WTC11 (cell line): ENCODE data around the gene CACNG7. TPM values are rescaled to one million over a fixed set of nuclear protein-coding genes. Genes with fewer than 3 reads are reported as not detected.

Experiments
- ATAC-seq: fragments of 200-7000 bp; cut with Tn5 transposase; 2 replicates; pipeline ENCODE4 v1.10.0; 2021; ENCODE audit warnings: mild to moderate bottlenecking, moderate library complexity
- CTCF ChIA-PET: fragments of 300-600 bp; sonication (Branson Sonifier 250); formaldehyde crosslinking; loops from one replicate; lab custom pipeline; 2021; ENCODE audit warnings: antibody characterized with exemption; lab: Charles Lee
- POLR2A ChIA-PET: fragments of 350-600 bp; sonication (Branson Sonifier 250); formaldehyde crosslinking; loops from one replicate; lab custom pipeline; 2021; ENCODE audit warnings: antibody characterized with exemption; lab: Charles Lee
- DNase-seq: peaks from one replicate; pipeline ENCODE4 v3.0.0; 2021; ENCODE audit warnings: low spot score
- H3K27ac Mint-ChIP-seq: 2 replicates; pipeline ENCODE4 v1.8.0; 2021; ENCODE audit warnings: mixed read lengths
- H3K27me3 Mint-ChIP-seq: 2 replicates; pipeline ENCODE4 v1.8.0; 2021; ENCODE audit warnings: low read depth, mild to moderate bottlenecking, moderate library complexity, mixed read lengths
- H3K36me3 Mint-ChIP-seq: 2 replicates; pipeline ENCODE4 v1.8.0; 2021; ENCODE audit warnings: mixed read lengths
- H3K4me1 Mint-ChIP-seq: 2 replicates; pipeline ENCODE4 v1.8.0; 2022; ENCODE audit warnings: mixed read lengths
- H3K4me3 Mint-ChIP-seq: 2 replicates; pipeline ENCODE4 v1.8.0; 2021; ENCODE audit warnings: mild to moderate bottlenecking, moderate library complexity, mixed read lengths
- H3K9me3 Mint-ChIP-seq: 2 replicates; pipeline ENCODE4 v1.8.0; 2021; ENCODE audit warnings: mixed read lengths
- ATF6 ChIP-seq: sonication (generic); formaldehyde crosslinking; IDR thresholded peaks from 2 replicates; pipeline ENCODE4 v1.8.1; 2023; ENCODE audit warnings: mild to moderate bottlenecking, missing genetic modification reagents
- CBFB ChIP-seq: sonication (generic); formaldehyde crosslinking; IDR thresholded peaks from 2 replicates; pipeline ENCODE4 v1.8.1; 2022; ENCODE audit warnings: mild to moderate bottlenecking, low read depth, missing genetic modification reagents
- E2F1 ChIP-seq: sonication (generic); formaldehyde crosslinking; IDR thresholded peaks from 2 replicates; pipeline ENCODE4 v1.8.0; 2022; ENCODE audit warnings: mild to moderate bottlenecking, missing genetic modification reagents
- EMX1 ChIP-seq: fragments of 250-450 bp; sonication (Bioruptor Pico); IDR thresholded peaks from 2 replicates; pipeline ENCODE4 v1.8.0; 2021; ENCODE audit warnings: mild to moderate bottlenecking
- ESRRA ChIP-seq: sonication (generic); formaldehyde crosslinking; IDR thresholded peaks from 2 replicates; pipeline ENCODE4 v1.8.1; 2022; ENCODE audit warnings: mild to moderate bottlenecking, missing genetic modification reagents, borderline replicate concordance
- ETV6 ChIP-seq: sonication (generic); formaldehyde crosslinking; IDR thresholded peaks from 2 replicates; pipeline ENCODE4 v1.8.1; 2022; ENCODE audit warnings: mild to moderate bottlenecking, missing genetic modification reagents
- FOXJ3 ChIP-seq: sonication (generic); formaldehyde crosslinking; IDR thresholded peaks from 2 replicates; pipeline ENCODE4 v1.9.0; 2021; ENCODE audit warnings: missing genetic modification reagents, mild to moderate bottlenecking, borderline replicate concordance
- FOXK1 ChIP-seq: sonication (generic); formaldehyde crosslinking; IDR thresholded peaks from 2 replicates; pipeline ENCODE4 v1.8.0; 2022; ENCODE audit warnings: mild to moderate bottlenecking, moderate library complexity, missing genetic modification reagents
- FOXP1 ChIP-seq: sonication (generic); formaldehyde crosslinking; IDR thresholded peaks from 2 replicates; pipeline ENCODE4 v1.8.0; 2022; ENCODE audit warnings: missing genetic modification reagents, mild to moderate bottlenecking, moderate library complexity, borderline replicate concordance
- MAX ChIP-seq: sonication (generic); formaldehyde crosslinking; IDR thresholded peaks from 2 replicates; pipeline ENCODE4 v1.8.0; 2022; ENCODE audit warnings: mild to moderate bottlenecking, missing genetic modification reagents
- MYBL2 ChIP-seq: sonication (generic); formaldehyde crosslinking; IDR thresholded peaks from 2 replicates; pipeline ENCODE4 v1.8.1; 2023; ENCODE audit warnings: mild to moderate bottlenecking, moderate library complexity, missing genetic modification reagents
- NFE2L1 ChIP-seq: sonication (generic); formaldehyde crosslinking; IDR thresholded peaks from 2 replicates; pipeline ENCODE4 v1.8.1; 2023; ENCODE audit warnings: missing genetic modification reagents
- NFYB ChIP-seq: sonication (generic); formaldehyde crosslinking; conservative IDR thresholded peaks from 2 replicates; pipeline ENCODE4 v1.8.0; 2022; ENCODE audit warnings: low read depth, missing genetic modification reagents
- RELA ChIP-seq: sonication (generic); formaldehyde crosslinking; IDR thresholded peaks from 2 replicates; pipeline ENCODE4 v1.8.1; 2022; ENCODE audit warnings: missing genetic modification reagents, mild to moderate bottlenecking, borderline replicate concordance
- SOX15 ChIP-seq: fragments of 250-450 bp; sonication (Bioruptor Pico); IDR thresholded peaks from 2 replicates; pipeline ENCODE4 v1.9.0; 2021; ENCODE audit warnings: mild to moderate bottlenecking
- SP1 ChIP-seq: sonication (generic); formaldehyde crosslinking; conservative IDR thresholded peaks from 2 replicates; pipeline ENCODE4 v1.8.1; 2022; ENCODE audit warnings: missing genetic modification reagents
- TEAD1 ChIP-seq: sonication (generic); formaldehyde crosslinking; IDR thresholded peaks from 2 replicates; pipeline ENCODE4 v1.8.0; 2022; ENCODE audit warnings: mild to moderate bottlenecking, missing genetic modification reagents
- TP53 ChIP-seq: sonication (generic); formaldehyde crosslinking; IDR thresholded peaks from 2 replicates; pipeline ENCODE4 v1.8.1; 2023; ENCODE audit warnings: mild to moderate bottlenecking, missing genetic modification reagents
- ZNF138 ChIP-seq: sonication (generic); formaldehyde crosslinking; conservative IDR thresholded peaks from 2 replicates; pipeline ENCODE4 v1.8.1; 2022; ENCODE audit warnings: mild to moderate bottlenecking, moderate library complexity, missing genetic modification reagents
- ZNF219 ChIP-seq: sonication (generic); formaldehyde crosslinking; IDR thresholded peaks from 2 replicates; pipeline ENCODE4 v1.8.0; 2023; ENCODE audit warnings: missing genetic modification reagents, mild to moderate bottlenecking, borderline replicate concordance
- ZNF671 ChIP-seq: fragments of 250-450 bp; sonication (Bioruptor Pico); IDR thresholded peaks from 2 replicates; pipeline ENCODE4 v1.8.0; 2021; ENCODE audit warnings: mild to moderate bottlenecking
- ZSCAN18 ChIP-seq: fragments of 250-450 bp; sonication (Bioruptor Pico); IDR thresholded peaks from 2 replicates; pipeline ENCODE4 v2.1.2; 2022; ENCODE audit warnings: mild to moderate bottlenecking, moderate library complexity
- total RNA-seq: library from RNA; stranded (reverse); gene quantifications from 3 replicates; pipeline ENCODE4 v1.2.3, GENCODE V29; 2021
- TF ChIP-seq, protein P1 (sequence below): sonication (generic); formaldehyde crosslinking; IDR thresholded peaks from 2 replicates; pipeline ENCODE4 v1.8.0; 2023; ENCODE audit warnings: mild to moderate bottlenecking, missing genetic modification reagents
- TF ChIP-seq, protein P2 (sequence below): sonication (generic); formaldehyde crosslinking; IDR thresholded peaks from 2 replicates; pipeline ENCODE4 v1.8.1; 2023; ENCODE audit warnings: mild to moderate bottlenecking, moderate library complexity, missing genetic modification reagents
- TF ChIP-seq, protein P3 (sequence below): sonication (generic); formaldehyde crosslinking; IDR thresholded peaks from 2 replicates; pipeline ENCODE4 v1.8.1; 2022; ENCODE audit warnings: mild to moderate bottlenecking, moderate library complexity, missing genetic modification reagents

The CACNG7 gene
- total RNA-seq, 1 experiment from 2014 or later = 33.3 TPM

DNA sequence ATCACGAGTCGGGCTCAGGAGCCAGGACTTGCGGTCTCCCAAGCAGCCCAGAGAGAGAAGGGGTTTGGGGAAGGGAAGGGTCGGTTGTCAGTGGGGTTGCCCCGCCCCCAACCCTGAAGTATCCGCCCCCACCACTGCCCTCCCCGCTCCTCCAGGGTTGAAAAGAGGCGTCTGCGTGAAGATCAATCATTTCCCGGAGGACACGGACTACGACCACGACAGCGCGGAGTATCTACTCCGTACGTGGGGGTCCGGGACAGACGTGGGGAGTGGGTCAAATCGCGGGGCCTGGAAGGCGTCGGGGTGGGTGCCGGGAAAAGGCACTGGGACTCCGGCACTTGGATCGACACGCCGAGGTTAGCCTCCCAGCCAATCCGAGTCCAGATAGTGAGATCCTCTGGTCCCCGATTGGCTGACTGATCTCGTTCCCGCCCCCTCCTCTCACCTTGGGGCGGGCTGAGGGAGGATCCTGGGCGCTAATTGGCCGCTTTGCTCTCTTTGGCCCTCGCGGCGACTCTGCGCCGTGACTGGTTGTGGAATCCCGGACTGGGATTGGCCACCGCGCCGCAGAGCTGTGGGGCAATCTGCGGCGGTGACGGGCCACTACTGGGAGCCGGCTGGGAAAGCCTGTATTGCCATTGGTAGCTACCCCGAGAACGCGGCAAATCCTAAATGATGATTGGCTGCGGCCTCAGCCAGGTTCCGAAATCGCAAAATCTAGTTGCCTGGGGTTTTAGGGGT lies 69.1 kb downstream of the CACNG7 start:
- H3K4me3 Mint-ChIP-seq = peak overlapping the region; percentile 93
- peaks cover 15% of the 10 kb centered on the region for H3K4me1 Mint-ChIP-seq
- H3K27ac Mint-ChIP-seq = peak overlapping the region; percentile 94
- DNase-seq = peak; percentile 99
- no peaks in the 10 kb centered on the region for H3K9me3 Mint-ChIP-seq
- CTCF ChIA-PET = interaction anchor here (0.9 to 2.7 kb wide), 12 partner anchors 21 to 185 kb away, joined by 3 to 26 read pairs (median 10); no protein-coding TSS in a partner anchor
- peaks cover 4% of the 10 kb centered on the region; the same call in 1 of the 2 replicates for H3K27me3 Mint-ChIP-seq
- peaks cover 8% of the 10 kb centered on the region; the same call in 1 of the 2 replicates for H3K36me3 Mint-ChIP-seq
- peak; percentile 68 for ATAC-seq
- POLR2A ChIA-PET = interaction anchor here (0.6 to 1.0 kb wide), 5 partner anchors 19 to 110 kb away, joined by 3 to 9 read pairs (median 4); partner anchors contain the start of gene MYADM
- TF ChIP-seq MYBL2 (CRISPR knock-in tag) (peak; percentile 47; the same call in 1 of the 2 replicates), CBFB (CRISPR knock-in tag) (peak; percentile 61; the same call in 1 of the 2 replicates), RELA (CRISPR knock-in tag) (0 out of 2 replicates have a peak, but pooled peaks have one; percentile 54), FOXP1 (peak; percentile 82), ZNF671 (CRISPR knock-in tag) (no peak), ZNF219 (CRISPR knock-in tag) (no peak), ZSCAN18 (CRISPR knock-in tag) (no peak), TEAD1 (CRISPR knock-in tag) (peak; percentile 82), E2F1 (CRISPR knock-in tag) (0 out of 2 replicates have a peak, but pooled peaks have one; percentile 32), EMX1 (CRISPR knock-in tag) (no peak), NFYB (CRISPR knock-in tag) (peak; percentile 99), SOX15 (CRISPR knock-in tag) (no peak), SP1 (CRISPR knock-in tag) (peak; percentile 94), FOXJ3 (CRISPR knock-in tag) (no peak), ATF6 (CRISPR knock-in tag) (no peak), FOXK1 (CRISPR knock-in tag) (peak; percentile 56; the same call in 1 of the 2 replicates), TP53 (peak; percentile 48), MAX (peak; percentile 86), NFE2L1 (CRISPR knock-in tag) (peak; percentile 81; the same call in 1 of the 2 replicates), ESRRA (CRISPR knock-in tag) (peak; percentile 64; the same call in 1 of the 2 replicates), ETV6 (CRISPR knock-in tag) (peak; percentile 63; the same call in 1 of the 2 replicates), ZNF138 (CRISPR knock-in tag) (peak; percentile 79; the same call in 1 of the 2 replicates)
- TF ChIP-seq, protein P1, sequence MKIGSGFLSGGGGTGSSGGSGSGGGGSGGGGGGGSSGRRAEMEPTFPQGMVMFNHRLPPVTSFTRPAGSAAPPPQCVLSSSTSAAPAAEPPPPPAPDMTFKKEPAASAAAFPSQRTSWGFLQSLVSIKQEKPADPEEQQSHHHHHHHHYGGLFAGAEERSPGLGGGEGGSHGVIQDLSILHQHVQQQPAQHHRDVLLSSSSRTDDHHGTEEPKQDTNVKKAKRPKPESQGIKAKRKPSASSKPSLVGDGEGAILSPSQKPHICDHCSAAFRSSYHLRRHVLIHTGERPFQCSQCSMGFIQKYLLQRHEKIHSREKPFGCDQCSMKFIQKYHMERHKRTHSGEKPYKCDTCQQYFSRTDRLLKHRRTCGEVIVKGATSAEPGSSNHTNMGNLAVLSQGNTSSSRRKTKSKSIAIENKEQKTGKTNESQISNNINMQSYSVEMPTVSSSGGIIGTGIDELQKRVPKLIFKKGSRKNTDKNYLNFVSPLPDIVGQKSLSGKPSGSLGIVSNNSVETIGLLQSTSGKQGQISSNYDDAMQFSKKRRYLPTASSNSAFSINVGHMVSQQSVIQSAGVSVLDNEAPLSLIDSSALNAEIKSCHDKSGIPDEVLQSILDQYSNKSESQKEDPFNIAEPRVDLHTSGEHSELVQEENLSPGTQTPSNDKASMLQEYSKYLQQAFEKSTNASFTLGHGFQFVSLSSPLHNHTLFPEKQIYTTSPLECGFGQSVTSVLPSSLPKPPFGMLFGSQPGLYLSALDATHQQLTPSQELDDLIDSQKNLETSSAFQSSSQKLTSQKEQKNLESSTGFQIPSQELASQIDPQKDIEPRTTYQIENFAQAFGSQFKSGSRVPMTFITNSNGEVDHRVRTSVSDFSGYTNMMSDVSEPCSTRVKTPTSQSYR (CRISPR knock-in tag) = no peak
- TF ChIP-seq, protein P2, sequence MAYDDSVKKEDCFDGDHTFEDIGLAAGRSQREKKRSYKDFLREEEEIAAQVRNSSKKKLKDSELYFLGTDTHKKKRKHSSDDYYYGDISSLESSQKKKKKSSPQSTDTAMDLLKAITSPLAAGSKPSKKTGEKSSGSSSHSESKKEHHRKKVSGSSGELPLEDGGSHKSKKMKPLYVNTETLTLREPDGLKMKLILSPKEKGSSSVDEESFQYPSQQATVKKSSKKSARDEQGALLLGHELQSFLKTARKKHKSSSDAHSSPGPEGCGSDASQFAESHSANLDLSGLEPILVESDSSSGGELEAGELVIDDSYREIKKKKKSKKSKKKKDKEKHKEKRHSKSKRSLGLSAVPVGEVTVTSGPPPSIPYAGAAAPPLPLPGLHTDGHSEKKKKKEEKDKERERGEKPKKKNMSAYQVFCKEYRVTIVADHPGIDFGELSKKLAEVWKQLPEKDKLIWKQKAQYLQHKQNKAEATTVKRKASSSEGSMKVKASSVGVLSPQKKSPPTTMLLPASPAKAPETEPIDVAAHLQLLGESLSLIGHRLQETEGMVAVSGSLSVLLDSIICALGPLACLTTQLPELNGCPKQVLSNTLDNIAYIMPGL (CRISPR knock-in tag) = no peak
- TF ChIP-seq, protein P3, sequence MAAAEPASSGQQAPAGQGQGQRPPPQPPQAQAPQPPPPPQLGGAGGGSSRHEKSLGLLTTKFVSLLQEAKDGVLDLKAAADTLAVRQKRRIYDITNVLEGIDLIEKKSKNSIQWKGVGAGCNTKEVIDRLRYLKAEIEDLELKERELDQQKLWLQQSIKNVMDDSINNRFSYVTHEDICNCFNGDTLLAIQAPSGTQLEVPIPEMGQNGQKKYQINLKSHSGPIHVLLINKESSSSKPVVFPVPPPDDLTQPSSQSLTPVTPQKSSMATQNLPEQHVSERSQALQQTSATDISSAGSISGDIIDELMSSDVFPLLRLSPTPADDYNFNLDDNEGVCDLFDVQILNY = peak; percentile 91; the same call in 1 of the 2 replicates
